HepG2 (cell line): ENCODE results near the gene NCOA7. TPM values are rescaled to one million over a fixed set of nuclear protein-coding genes. Genes with fewer than 3 reads are reported as not detected.
A peak's percentile ranks its signal among the peaks of the same experiment; 100 is the strongest.

Experiments
- ASH2L ChIP-seq: fragments of 300-600, 200-600 bp; sonication (generic); IDR thresholded peaks from 2 replicates; pipeline ENCODE4 v1.7.0; 2017; ENCODE audit warnings: low read depth, mild to moderate bottlenecking, moderate library complexity, mixed read lengths, low read length; ENCODE audit not compliant: insufficient read length
- GATAD2A ChIP-seq: IDR thresholded peaks from 2 replicates; pipeline ENCODE4 v1.6.1; 2016
- GTF3A ChIP-seq: sonication (generic); formaldehyde crosslinking; conservative IDR thresholded peaks from 2 replicates; pipeline ENCODE4 v1.4.0; 2020; ENCODE audit warnings: mild to moderate bottlenecking, missing genetic modification reagents
- HNF1A ChIP-seq, 2 experiments: sonication (generic) in 1 of 2; formaldehyde crosslinking in 1 of 2; IDR thresholded peaks; 2 replicates each; pipeline versions ENCODE4 v1.4.0 to v1.6.1; 2016 to 2020; ENCODE audit warnings: borderline replicate concordance in 1 of 2, low read depth in 1 of 2, mild to moderate bottlenecking in 1 of 2, missing genetic modification reagents in 1 of 2
- IRF2 ChIP-seq: IDR thresholded peaks from 2 replicates; pipeline ENCODE4 v1.6.1; 2018; ENCODE audit warnings: missing genetic modification reagents, missing compliant biosample characterization
- LCORL ChIP-seq, 2 experiments: fragments of 450-650 bp in 1 of 2; sonication (generic) in 1 of 2; formaldehyde crosslinking in 1 of 2; IDR thresholded peaks; 2 replicates each; pipeline versions ENCODE4 v1.5.0 to v1.6.1; 2017 to 2020; ENCODE audit warnings: antibody characterized with exemption in 1 of 2, missing genetic modification reagents in 1 of 2
- MTERF4 ChIP-seq: sonication (generic); formaldehyde crosslinking; IDR thresholded peaks from 2 replicates; pipeline ENCODE4 v1.8.0; 2023; ENCODE audit warnings: mild to moderate bottlenecking, missing genetic modification reagents
- PHF8 ChIP-seq: sonication (generic); formaldehyde crosslinking; IDR thresholded peaks from 2 replicates; pipeline ENCODE4 v1.5.0; 2020; ENCODE audit warnings: missing genetic modification reagents
- SP1 ChIP-seq, 2 experiments: fragments of 450-650 bp in 1 of 2; sonication (generic) in 1 of 2; formaldehyde crosslinking in 1 of 2; IDR thresholded peaks; 2 replicates each; pipeline versions ENCODE4 v1.4.0 to v1.6.1; 2016 to 2020; ENCODE audit warnings: missing genetic modification reagents in 1 of 2
- THAP11 ChIP-seq: IDR thresholded peaks from 2 replicates; pipeline ENCODE4 v1.6.1; 2016; ENCODE audit warnings: missing biosample characterization, missing genetic modification reagents
- ZFP1 ChIP-seq: IDR thresholded peaks from 2 replicates; pipeline ENCODE4 v1.6.1; 2016
- ZFY ChIP-seq: sonication (generic); formaldehyde crosslinking; IDR thresholded peaks from 2 replicates; pipeline ENCODE4 v1.4.0; 2020; ENCODE audit warnings: missing genetic modification reagents
- ZNF329 ChIP-seq: sonication (generic); formaldehyde crosslinking; IDR thresholded peaks from 2 replicates; pipeline ENCODE4 v1.9.0; 2021; ENCODE audit warnings: low read depth, mild to moderate bottlenecking, missing genetic modification reagents
- ZNF547 ChIP-seq: sonication (generic); formaldehyde crosslinking; IDR thresholded peaks from 2 replicates; pipeline ENCODE4 v1.5.1; 2020; ENCODE audit warnings: mild to moderate bottlenecking, missing genetic modification reagents
- ZNF570 ChIP-seq: sonication (generic); formaldehyde crosslinking; IDR thresholded peaks from 2 replicates; pipeline ENCODE4 v1.4.0; 2020; ENCODE audit warnings: mild to moderate bottlenecking, missing genetic modification reagents, borderline replicate concordance
- ZNF704 ChIP-seq: sonication (generic); formaldehyde crosslinking; IDR thresholded peaks from 2 replicates; pipeline ENCODE4 v1.8.1; 2023; ENCODE audit warnings: mild to moderate bottlenecking, inconsistent platforms, moderate library complexity, missing genetic modification reagents, borderline replicate concordance
- ZNF749 ChIP-seq: sonication (generic); formaldehyde crosslinking; IDR thresholded peaks from 2 replicates; pipeline ENCODE4 v1.8.0; 2022; ENCODE audit warnings: mild to moderate bottlenecking, missing genetic modification reagents, moderate library complexity, borderline replicate concordance
- ZNF782 ChIP-seq: sonication (generic); formaldehyde crosslinking; IDR thresholded peaks from 2 replicates; pipeline ENCODE4 v1.4.0; 2020; ENCODE audit warnings: missing genetic modification reagents, mild to moderate bottlenecking, borderline replicate concordance
- ZXDC ChIP-seq: sonication (generic); formaldehyde crosslinking; IDR thresholded peaks from 2 replicates; pipeline ENCODE4 v1.5.0; 2020; ENCODE audit warnings: mild to moderate bottlenecking, missing genetic modification reagents
- polyA plus RNA-seq, 8 experiments: library from polyadenylated mRNA; depleted of rRNA in 3 of 8; stranded (reverse) in 7 of 8; unstranded in 1 of 8; fragments of >200 nt; fragmentation: Illumina TruSeq in 4 of 8; extraction: Trizol in 4 of 8; gene quantifications; 2 replicates each; pipeline versions ENCODE4 v1.2.1 to v1.2.3, GENCODE V29; 2011 to 2016; ENCODE audit warnings: low read depth in 4 of 8, missing spikeins in 1 of 8, mixed read lengths in 1 of 8; ENCODE audit not compliant: insufficient read depth in 1 of 8
- total RNA-seq, 5 experiments: library from RNA; depleted of rRNA; stranded (reverse); fragments of >200 nt; fragmentation: Illumina TruSeq; extraction: Trizol; gene quantifications; 2 replicates each; pipeline ENCODE4 v1.2.3, GENCODE V29; 2016; ENCODE audit warnings: low read depth in 1 of 5

Gene NCOA7
- total and polyA plus RNA-seq, 2 of the 13 experiments (the other 11 are each of a cell fraction or from before 2014, with no cell fraction given), result 13.6 to 20.8 TPM

GRCh38 chr6:125790358-125791150, at the start of gene NCOA7 (continued):
- TF ChIP-seq SP1 (IDR thresholded peaks at IDR 0.05) (no peak), SP1 (CRISPR knock-in tag; IDR thresholded peaks at IDR 0.05) (no peak; the same call in 1 of the 2 replicates), ZNF782 (CRISPR knock-in tag) (peak; percentile 22), ASH2L (peak; percentile 98), GTF3A (0 out of 2 replicates have a peak, but pooled peaks have one; percentile 89), THAP11 (CRISPR knock-in tag) (peak; percentile 30), GATAD2A (peak; percentile 25; the same call in 1 of the 2 replicates), MTERF4 (CRISPR knock-in tag) (peak; percentile 55; the same call in 1 of the 2 replicates), ZNF749 (CRISPR knock-in tag) (peak; percentile 64; the same call in 1 of the 2 replicates), LCORL (IDR thresholded peaks at IDR 0.05) (no peak), LCORL (CRISPR knock-in tag; IDR thresholded peaks at IDR 0.05) (peak; percentile 83), IRF2 (no peak), ZNF547 (CRISPR knock-in tag) (peak; percentile 52; the same call in 1 of the 2 replicates), PHF8 (CRISPR knock-in tag) (peak; percentile 65), HNF1A (IDR thresholded peaks at IDR 0.05; ENCODE audit: low read depth) (no peak), HNF1A (CRISPR knock-in tag; IDR thresholded peaks at IDR 0.05; ENCODE audit: borderline replicate concordance) (peak; percentile 25), ZNF329 (peak; percentile 72), ZFP1 (no peak), ZNF704 (CRISPR knock-in tag) (no peak; the same call in 1 of the 2 replicates), ZFY (peak; percentile 98), ZXDC (peak; percentile 96; the same call in 1 of the 2 replicates), ZNF570 (CRISPR knock-in tag) (no peak)
